A549 (cell line): ENCODE measurements around the gene GNLY. TPM values are rescaled to one million over a fixed set of nuclear protein-coding genes. Genes with fewer than 3 reads are reported as not detected.

Experiments used
- CBX2 ChIP-seq: fragments of 200-600 bp; sonication (generic); IDR thresholded peaks from 2 replicates; pipeline ENCODE4 v1.6.1; 2016; ENCODE audit warnings: low read depth, mild to moderate bottlenecking, borderline replicate concordance
- CBX8 ChIP-seq: fragments of 200-600 bp; sonication (generic); IDR thresholded peaks from 2 replicates; pipeline ENCODE4 v1.6.1; 2016
- CHD2 ChIP-seq: fragments of 150-350 bp; IDR thresholded peaks from 2 replicates; pipeline ENCODE4 v1.6.1; 2014; ENCODE audit warnings: low read length; ENCODE audit not compliant: partially characterized antibody
- CHD4 ChIP-seq: fragments of 200-600 bp; sonication (generic); IDR thresholded peaks from 2 replicates; pipeline ENCODE4 v1.6.1; 2016; ENCODE audit warnings: antibody characterized with exemption, mild to moderate bottlenecking, borderline replicate concordance
- CTCF ChIP-seq: fragments of >200 bp; sonication (Bioruptor Twin); formaldehyde crosslinking; IDR thresholded peaks from 3 replicates; pipeline ENCODE4 v1.5.1; 2016
- E2F6 ChIP-seq: IDR thresholded peaks from 2 replicates; pipeline ENCODE4 v1.6.1; 2012; ENCODE audit warnings: low read depth, borderline replicate concordance
- EHF ChIP-seq: fragments of 250-450 bp; sonication (Bioruptor Pico); IDR thresholded peaks from 2 replicates; pipeline ENCODE4 v1.5.0; 2020; ENCODE audit warnings: mild to moderate bottlenecking
- EHMT2 ChIP-seq: fragments of 200-600 bp; sonication (generic); IDR thresholded peaks from 2 replicates; pipeline ENCODE4 v1.6.1; 2016; ENCODE audit warnings: antibody characterized with exemption, low read depth, mild to moderate bottlenecking, moderate library complexity
- FOSL2 ChIP-seq, 2 experiments: fragments of 450-650 bp in 1 of 2; fragments of >200 bp in 1 of 2; sonication (Bioruptor Twin) in 1 of 2; formaldehyde crosslinking; IDR thresholded peaks; 2 replicates each; pipeline versions ENCODE4 v1.5.0 to v1.6.1; 2016 to 2020; ENCODE audit warnings: mild to moderate bottlenecking in 1 of 2, moderate library complexity in 1 of 2
- GATA3 ChIP-seq: IDR thresholded peaks from 2 replicates; pipeline ENCODE4 v1.6.1; 2012; ENCODE audit warnings: borderline replicate concordance
- HOXB5 ChIP-seq: fragments of 250-450 bp; sonication (Bioruptor Pico); IDR thresholded peaks from 2 replicates; pipeline ENCODE4 v1.5.0; 2020; ENCODE audit warnings: mild to moderate bottlenecking, moderate library complexity
- JUNB ChIP-seq: fragments of >200 bp; sonication (Bioruptor Twin); formaldehyde crosslinking; IDR thresholded peaks from 2 replicates; pipeline ENCODE4 v1.6.1; 2016
- KDM1A ChIP-seq: fragments of 200-600 bp; sonication (generic); IDR thresholded peaks from 2 replicates; pipeline ENCODE4 v1.6.1; 2016; ENCODE audit warnings: low read depth, mild to moderate bottlenecking
- KDM5A ChIP-seq: fragments of 200-600 bp; sonication (generic); IDR thresholded peaks from 2 replicates; pipeline ENCODE4 v1.6.1; 2016; ENCODE audit warnings: antibody characterized with exemption, mild to moderate bottlenecking
- MAFK ChIP-seq: fragments of 450-650 bp; IDR thresholded peaks from 2 replicates; pipeline ENCODE4 v1.6.1; 2014; ENCODE audit not compliant: partially characterized antibody
- MAX ChIP-seq: IDR thresholded peaks from 2 replicates; pipeline ENCODE4 v1.6.1; 2012
- MAZ ChIP-seq: fragments of 150-350 bp; IDR thresholded peaks from 2 replicates; pipeline ENCODE4 v1.6.1; 2014; ENCODE audit warnings: antibody characterized with exemption, low read depth, low read length, borderline replicate concordance
- NFE2L2 ChIP-seq: fragments of 150-350 bp; conservative IDR thresholded peaks from 2 replicates; pipeline ENCODE4 v1.6.1; 2014; ENCODE audit warnings: low read length
- NR3C1 ChIP-seq: fragments of >200 bp; sonication (Bioruptor Twin); formaldehyde crosslinking; IDR thresholded peaks from 3 replicates; pipeline ENCODE4 v1.6.1; 2017
- PBX3 ChIP-seq: IDR thresholded peaks from 2 replicates; pipeline ENCODE4 v1.6.1; 2012
- POLR2A ChIP-seq: IDR thresholded peaks from 2 replicates; pipeline ENCODE4 v1.6.1; 2012; ENCODE audit warnings: mild to moderate bottlenecking, low read length
- POLR2AphosphoS2 ChIP-seq: conservative IDR thresholded peaks from 2 replicates; pipeline ENCODE4 v1.6.1; 2012; ENCODE audit warnings: low read length, improper control_type of control experiment, inconsistent platforms
- RAD21 ChIP-seq, 2 experiments: fragments of >200 bp in 1 of 2; sonication (Bioruptor Twin) in 1 of 2; formaldehyde crosslinking in 1 of 2; IDR thresholded peaks in 1 of 2; conservative IDR thresholded peaks in 1 of 2; 2 replicates in 1 of 2; 3 replicates in 1 of 2; pipeline ENCODE4 v1.6.1; 2012 to 2018; ENCODE audit warnings: inconsistent platforms in 1 of 2
- RARB ChIP-seq: fragments of 250-450 bp; sonication (Bioruptor Pico); IDR thresholded peaks from 2 replicates; pipeline ENCODE4 v1.8.0; 2021; ENCODE audit warnings: mild to moderate bottlenecking, moderate library complexity
- RCOR1 ChIP-seq: fragments of 150-350 bp; IDR thresholded peaks from 2 replicates; pipeline ENCODE4 v1.6.1; 2014; ENCODE audit warnings: antibody characterized with exemption, low read length, low read depth
- RFX5 ChIP-seq: fragments of 450-650 bp; IDR thresholded peaks from 2 replicates; pipeline ENCODE4 v1.7.1; 2014; ENCODE audit warnings: antibody characterized with exemption, mild to moderate bottlenecking, moderate library complexity
- SMC3 ChIP-seq: fragments of >200 bp; sonication (Bioruptor Twin); formaldehyde crosslinking; IDR thresholded peaks from 3 replicates; pipeline ENCODE4 v1.6.1; 2018; ENCODE audit warnings: inconsistent platforms
- SREBF2 ChIP-seq: fragments of 450-650 bp; IDR thresholded peaks from 2 replicates; pipeline ENCODE4 v1.6.1; 2014; ENCODE audit warnings: mild to moderate bottlenecking, moderate library complexity
- ZC3H11A ChIP-seq: fragments of 450-650 bp; IDR thresholded peaks from 2 replicates; pipeline ENCODE4 v1.6.1; 2014; ENCODE audit warnings: antibody characterized with exemption, mild to moderate bottlenecking
- ZFP36 ChIP-seq: fragments of 450-650 bp; IDR thresholded peaks from 2 replicates; pipeline ENCODE4 v1.6.1; 2014; ENCODE audit warnings: borderline replicate concordance; ENCODE audit not compliant: partially characterized antibody
- ZNF302 ChIP-seq: fragments of 250-450 bp; sonication (Bioruptor Pico); IDR thresholded peaks from 2 replicates; pipeline ENCODE4 v1.9.0; 2021; ENCODE audit warnings: inconsistent platforms, mild to moderate bottlenecking, moderate library complexity
- polyA plus RNA-seq, 4 experiments: library from polyadenylated mRNA; depleted of rRNA in 3 of 4; stranded (reverse); fragments of >200 nt; fragmentation: RNase III in 1 of 4; extraction: RNeasy Plus Mini Kit Qiagen cat#74134 plus additional on column Dnase treatment in 1 of 4; gene quantifications; 2 replicates in 3 of 4; 3 replicates in 1 of 4; pipeline ENCODE4 v1.2.3, GENCODE V29; 2011 to 2017
- TF ChIP-seq, protein P1 (sequence below): fragments of 200-600 bp; sonication (generic); IDR thresholded peaks from 2 replicates; pipeline ENCODE4 v1.6.1; 2016; ENCODE audit warnings: antibody characterized with exemption, mild to moderate bottlenecking, moderate library complexity
- TF ChIP-seq, protein P2 (sequence below): fragments of >200 bp; sonication (Bioruptor Twin); formaldehyde crosslinking; IDR thresholded peaks from 2 replicates; pipeline ENCODE4 v1.6.1; 2016
- TF ChIP-seq, protein P3 (sequence below): fragments of 450-650 bp; IDR thresholded peaks from 2 replicates; pipeline ENCODE4 v1.6.1; 2014; ENCODE audit warnings: antibody characterized with exemption
- TF ChIP-seq, protein P4 (sequence below): fragments of >200 bp; sonication (Bioruptor Twin); formaldehyde crosslinking; IDR thresholded peaks from 3 replicates; pipeline ENCODE4 v1.6.1; 2016

GNLY gene
- polyA plus RNA-seq, 2 of the 4 experiments (the other 2 are of a cell fraction): not detected

DNA sequence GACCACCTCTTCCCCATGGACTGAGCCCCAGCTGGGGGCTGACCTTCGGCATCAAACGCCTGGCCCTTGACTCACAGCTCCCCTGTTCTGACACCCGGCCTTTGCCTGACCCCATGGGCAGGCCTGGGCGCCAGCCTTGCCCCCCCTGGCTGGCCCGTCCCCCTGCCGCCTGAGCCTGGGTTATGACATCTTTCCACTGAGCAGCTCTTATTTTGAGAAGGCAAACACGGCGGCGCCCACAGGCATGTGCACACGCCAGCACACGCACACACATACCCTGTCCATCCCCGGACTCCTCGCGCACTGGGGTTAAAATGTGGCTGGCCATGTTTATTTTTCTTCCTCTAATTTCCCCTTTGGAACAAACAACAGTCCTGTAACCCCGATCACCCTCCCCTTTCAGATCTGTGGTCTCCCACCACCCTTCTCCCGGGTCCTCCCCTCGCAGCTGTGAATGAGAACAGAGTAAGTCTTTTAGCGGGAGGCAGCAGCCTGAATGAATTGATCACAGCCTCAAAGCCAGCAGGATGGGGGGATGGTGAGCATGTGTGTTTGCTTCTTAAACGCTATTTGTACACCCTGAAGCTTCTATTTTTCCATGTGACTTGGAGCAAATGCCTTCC lies 47.8 kb downstream of the GNLY start (continued):
- TF ChIP-seq NR3C1 (no peak), PBX3 (peak; percentile 55; the same call in 1 of the 2 replicates), CBX2 (no peak), POLR2A (no peak), CTCF (no peak), E2F6 (peak; percentile 47), NFE2L2 (no peak), ZNF302 (CRISPR knock-in tag) (peak; percentile 12; the same call in 1 of the 2 replicates), RFX5 (no peak), SREBF2 (no peak), KDM1A (no peak), ZFP36 (no peak), MAFK (no peak), RCOR1 (no peak), GATA3 (peak; percentile 92), RARB (peak; percentile 97), EHMT2 (no peak), SMC3 (peak; percentile 27), RAD21 (conservative IDR thresholded peaks at IDR 0.05 in 1 of 2, IDR thresholded peaks at IDR 0.05 in 1 of 2) (peak in 1 of 2 experiments; percentile 43; a peak in 3 of 5 replicates), CBX8 (no peak), CHD4 (no peak), FOSL2 (IDR thresholded peaks at IDR 0.05) (no peak), FOSL2 (CRISPR knock-in tag; IDR thresholded peaks at IDR 0.05) (peak; percentile 88), MAZ (no peak), JUNB (peak; percentile 51; the same call in 1 of the 2 replicates), CHD2 (no peak), KDM5A (no peak), MAX (peak; percentile 89), POLR2AphosphoS2 (no peak), EHF (CRISPR knock-in tag) (peak; percentile 50; the same call in 1 of the 2 replicates), HOXB5 (CRISPR knock-in tag) (peak; percentile 16; the same call in 1 of the 2 replicates), ZC3H11A (no peak)
- TF ChIP-seq, protein P1, sequence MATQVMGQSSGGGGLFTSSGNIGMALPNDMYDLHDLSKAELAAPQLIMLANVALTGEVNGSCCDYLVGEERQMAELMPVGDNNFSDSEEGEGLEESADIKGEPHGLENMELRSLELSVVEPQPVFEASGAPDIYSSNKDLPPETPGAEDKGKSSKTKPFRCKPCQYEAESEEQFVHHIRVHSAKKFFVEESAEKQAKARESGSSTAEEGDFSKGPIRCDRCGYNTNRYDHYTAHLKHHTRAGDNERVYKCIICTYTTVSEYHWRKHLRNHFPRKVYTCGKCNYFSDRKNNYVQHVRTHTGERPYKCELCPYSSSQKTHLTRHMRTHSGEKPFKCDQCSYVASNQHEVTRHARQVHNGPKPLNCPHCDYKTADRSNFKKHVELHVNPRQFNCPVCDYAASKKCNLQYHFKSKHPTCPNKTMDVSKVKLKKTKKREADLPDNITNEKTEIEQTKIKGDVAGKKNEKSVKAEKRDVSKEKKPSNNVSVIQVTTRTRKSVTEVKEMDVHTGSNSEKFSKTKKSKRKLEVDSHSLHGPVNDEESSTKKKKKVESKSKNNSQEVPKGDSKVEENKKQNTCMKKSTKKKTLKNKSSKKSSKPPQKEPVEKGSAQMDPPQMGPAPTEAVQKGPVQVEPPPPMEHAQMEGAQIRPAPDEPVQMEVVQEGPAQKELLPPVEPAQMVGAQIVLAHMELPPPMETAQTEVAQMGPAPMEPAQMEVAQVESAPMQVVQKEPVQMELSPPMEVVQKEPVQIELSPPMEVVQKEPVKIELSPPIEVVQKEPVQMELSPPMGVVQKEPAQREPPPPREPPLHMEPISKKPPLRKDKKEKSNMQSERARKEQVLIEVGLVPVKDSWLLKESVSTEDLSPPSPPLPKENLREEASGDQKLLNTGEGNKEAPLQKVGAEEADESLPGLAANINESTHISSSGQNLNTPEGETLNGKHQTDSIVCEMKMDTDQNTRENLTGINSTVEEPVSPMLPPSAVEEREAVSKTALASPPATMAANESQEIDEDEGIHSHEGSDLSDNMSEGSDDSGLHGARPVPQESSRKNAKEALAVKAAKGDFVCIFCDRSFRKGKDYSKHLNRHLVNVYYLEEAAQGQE: no peak
- TF ChIP-seq, protein P2, sequence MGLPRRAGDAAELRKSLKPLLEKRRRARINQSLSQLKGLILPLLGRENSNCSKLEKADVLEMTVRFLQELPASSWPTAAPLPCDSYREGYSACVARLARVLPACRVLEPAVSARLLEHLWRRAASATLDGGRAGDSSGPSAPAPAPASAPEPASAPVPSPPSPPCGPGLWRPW: no peak
- TF ChIP-seq, protein P3, sequence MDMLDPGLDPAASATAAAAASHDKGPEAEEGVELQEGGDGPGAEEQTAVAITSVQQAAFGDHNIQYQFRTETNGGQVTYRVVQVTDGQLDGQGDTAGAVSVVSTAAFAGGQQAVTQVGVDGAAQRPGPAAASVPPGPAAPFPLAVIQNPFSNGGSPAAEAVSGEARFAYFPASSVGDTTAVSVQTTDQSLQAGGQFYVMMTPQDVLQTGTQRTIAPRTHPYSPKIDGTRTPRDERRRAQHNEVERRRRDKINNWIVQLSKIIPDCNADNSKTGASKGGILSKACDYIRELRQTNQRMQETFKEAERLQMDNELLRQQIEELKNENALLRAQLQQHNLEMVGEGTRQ: no peak
- TF ChIP-seq, protein P4, sequence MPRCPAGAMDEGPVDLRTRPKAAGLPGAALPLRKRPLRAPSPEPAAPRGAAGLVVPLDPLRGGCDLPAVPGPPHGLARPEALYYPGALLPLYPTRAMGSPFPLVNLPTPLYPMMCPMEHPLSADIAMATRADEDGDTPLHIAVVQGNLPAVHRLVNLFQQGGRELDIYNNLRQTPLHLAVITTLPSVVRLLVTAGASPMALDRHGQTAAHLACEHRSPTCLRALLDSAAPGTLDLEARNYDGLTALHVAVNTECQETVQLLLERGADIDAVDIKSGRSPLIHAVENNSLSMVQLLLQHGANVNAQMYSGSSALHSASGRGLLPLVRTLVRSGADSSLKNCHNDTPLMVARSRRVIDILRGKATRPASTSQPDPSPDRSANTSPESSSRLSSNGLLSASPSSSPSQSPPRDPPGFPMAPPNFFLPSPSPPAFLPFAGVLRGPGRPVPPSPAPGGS: no peak
